H9 (cell line): ENCODE results near the gene TMEM229B. TPM values are rescaled to one million over a fixed set of nuclear protein-coding genes. Genes with fewer than 3 reads are reported as not detected.
A peak's percentile ranks its signal among the peaks of the same experiment; 100 is the strongest.

Source experiments
- DNase-seq: peaks from one replicate; pipeline ENCODE4 v3.0.0-alpha.2; 2017
- H2AFZ ChIP-seq: one replicate; pipeline ENCODE4 v1.6.1; 2013; ENCODE audit warnings: mild to moderate bottlenecking, low read length, control low read depth, moderate library complexity
- H2AK5ac ChIP-seq: 2 replicates; pipeline ENCODE4 v1.6.1; 2013; ENCODE audit warnings: low read length, control low read depth, mixed read lengths; ENCODE audit not compliant: insufficient read length
- H2BK120ac ChIP-seq: one replicate; pipeline ENCODE4 v1.6.1; 2013; ENCODE audit warnings: low read depth, mild to moderate bottlenecking, low read length, control low read depth, inconsistent platforms; ENCODE audit not compliant: poor library complexity, severe bottlenecking
- H2BK12ac ChIP-seq: 2 replicates; pipeline ENCODE4 v1.6.1; 2013; ENCODE audit warnings: low read length, control low read depth, mixed read lengths, low read depth; ENCODE audit not compliant: insufficient read length
- H2BK15ac ChIP-seq: 2 replicates; pipeline ENCODE4 v1.6.1; 2013; ENCODE audit warnings: low read depth, low read length, control low read depth
- H2BK20ac ChIP-seq: one replicate; pipeline ENCODE4 v1.6.1; 2013; ENCODE audit warnings: low read depth, mild to moderate bottlenecking, low read length, control low read depth, inconsistent platforms; ENCODE audit not compliant: poor library complexity, severe bottlenecking
- H2BK5ac ChIP-seq: 2 replicates; pipeline ENCODE4 v1.6.1; 2013; ENCODE audit warnings: low read length, control low read depth, mixed read lengths; ENCODE audit not compliant: insufficient read length
- H3K14ac ChIP-seq: 2 replicates; pipeline ENCODE4 v1.6.1; 2013; ENCODE audit warnings: low read length, control low read depth; ENCODE audit not compliant: insufficient read depth
- H3K18ac ChIP-seq: 2 replicates; pipeline ENCODE4 v1.6.1; 2013; ENCODE audit warnings: low read depth, mild to moderate bottlenecking, mixed read lengths, low read length, control low read depth; ENCODE audit not compliant: insufficient read length
- H3K23ac ChIP-seq: 2 replicates; pipeline ENCODE4 v1.6.1; 2013; ENCODE audit warnings: low read length, control low read depth, mixed read lengths, low read depth; ENCODE audit not compliant: insufficient read length
- H3K23me2 ChIP-seq: 2 replicates; pipeline ENCODE4 v1.6.1; 2013; ENCODE audit warnings: low read depth, mild to moderate bottlenecking, mixed read lengths, low read length, control low read depth; ENCODE audit not compliant: insufficient read length, poor library complexity, severe bottlenecking
- H3K27ac ChIP-seq: 2 replicates; pipeline ENCODE4 v1.5.1; 2013; ENCODE audit warnings: low read length, control low read depth, mixed read lengths, low read depth; ENCODE audit not compliant: insufficient read length
- H3K27me3 ChIP-seq: 2 replicates; pipeline ENCODE4 v1.6.1; 2013; ENCODE audit warnings: low read length, control low read depth, inconsistent platforms; ENCODE audit not compliant: insufficient read depth
- H3K4ac ChIP-seq: 2 replicates; pipeline ENCODE4 v1.6.1; 2013; ENCODE audit warnings: low read depth, mild to moderate bottlenecking, control low read depth, inconsistent platforms, low read length, moderate library complexity
- H3K4me1 ChIP-seq: 2 replicates; pipeline ENCODE4 v1.6.1; 2013; ENCODE audit warnings: low read length, control low read depth, inconsistent platforms; ENCODE audit not compliant: insufficient read depth
- H3K4me2 ChIP-seq: 2 replicates; pipeline ENCODE4 v1.6.1; 2013; ENCODE audit warnings: low read length, control low read depth, mixed read lengths; ENCODE audit not compliant: insufficient read length, insufficient read depth
- H3K56ac ChIP-seq: 2 replicates; pipeline ENCODE4 v1.6.1; 2013; ENCODE audit warnings: low read depth, mild to moderate bottlenecking, mixed read lengths, low read length, control low read depth; ENCODE audit not compliant: insufficient read length
- H3K79me1 ChIP-seq: 2 replicates; pipeline ENCODE4 v1.6.1; 2013; ENCODE audit warnings: low read depth, mild to moderate bottlenecking, moderate library complexity, low read length, control low read depth, inconsistent platforms; ENCODE audit not compliant: insufficient read depth, poor library complexity, severe bottlenecking
- H3K79me2 ChIP-seq: 2 replicates; pipeline ENCODE4 v1.6.1; 2013; ENCODE audit warnings: low read length, control low read depth, inconsistent platforms; ENCODE audit not compliant: insufficient read depth
- H3K9ac ChIP-seq: 2 replicates; pipeline ENCODE4 v1.6.1; 2013; ENCODE audit warnings: low read length, control low read depth, mixed read lengths; ENCODE audit not compliant: insufficient read length; ENCODE audit errors: extremely low read depth
- H3K9me3 ChIP-seq: one replicate; pipeline ENCODE4 v1.6.1; 2013; ENCODE audit warnings: low read depth, low read length, inconsistent platforms; ENCODE audit not compliant: control insufficient read depth
- H3T11ph ChIP-seq: one replicate; pipeline ENCODE4 v1.6.1; 2013; ENCODE audit warnings: mild to moderate bottlenecking, low read length, control low read depth, inconsistent platforms
- H4K20me1 ChIP-seq: one replicate; pipeline ENCODE4 v1.6.1; 2013; ENCODE audit not compliant: control insufficient read depth, insufficient read length, insufficient read depth
- H4K5ac ChIP-seq: 2 replicates; pipeline ENCODE4 v1.6.1; 2013; ENCODE audit warnings: low read depth, mild to moderate bottlenecking, mixed read lengths, low read length, control low read depth; ENCODE audit not compliant: insufficient read length
- H4K8ac ChIP-seq: replicated peaks from 2 replicates; pipeline ENCODE4 v1.6.1; 2013; ENCODE audit warnings: low read length, control low read depth, mixed read lengths, low read depth; ENCODE audit not compliant: insufficient read length
- H4K91ac ChIP-seq: 2 replicates; pipeline ENCODE4 v1.6.1; 2013; ENCODE audit warnings: low read depth, mild to moderate bottlenecking, moderate library complexity, mixed read lengths, low read length, control low read depth; ENCODE audit not compliant: insufficient read length
- H3K27ac Mint-ChIP-seq, 3 experiments: 2 replicates in 2 of 3; 3 replicates in 1 of 3; pipeline ENCODE4 v1.8.0; 2020 to 2021; ENCODE audit warnings: mixed read lengths in 3 of 3, mild to moderate bottlenecking in 1 of 3, moderate library complexity in 1 of 3
- H3K27me3 Mint-ChIP-seq: 2 replicates; pipeline ENCODE4 v1.8.0; 2021; ENCODE audit warnings: low read depth, mild to moderate bottlenecking, moderate library complexity, mixed read lengths
- H3K36me3 Mint-ChIP-seq, 3 experiments: 2 replicates in 2 of 3; 3 replicates in 1 of 3; pipeline ENCODE4 v1.8.0; 2020 to 2021; ENCODE audit warnings: low read depth in 3 of 3, mixed read lengths in 3 of 3; ENCODE audit not compliant: insufficient read depth in 1 of 3
- H3K4me1 Mint-ChIP-seq, 2 experiments: 2 replicates each; pipeline ENCODE4 v1.8.0; 2020; ENCODE audit warnings: mixed read lengths in 2 of 2
- H3K4me3 Mint-ChIP-seq, 2 experiments: 2 replicates in 1 of 2; 3 replicates in 1 of 2; pipeline ENCODE4 v1.8.0; 2020 to 2021; ENCODE audit warnings: mild to moderate bottlenecking in 2 of 2, mixed read lengths in 2 of 2, moderate library complexity in 1 of 2
- H3K9me3 Mint-ChIP-seq, 2 experiments: 2 replicates in 1 of 2; 3 replicates in 1 of 2; pipeline ENCODE4 v1.8.0; 2020; ENCODE audit warnings: mild to moderate bottlenecking in 2 of 2, mixed read lengths in 2 of 2, moderate library complexity in 1 of 2
- WGBS: extraction: QIAGEN DNeasy Blood & Tissue Kit; methylation state at CpG from one replicate; pipeline ENCODE4 v1.1.7; 2013; ENCODE audit warnings: missing lambda C conversion rate, low lambda C conversion rate, mixed read lengths; ENCODE audit not compliant: insufficient read length; ENCODE audit errors: extremely low coverage; 5-methylcytosine and 5-hydroxymethylcytosine counted together
- total RNA-seq: library from RNA; stranded (reverse); gene quantifications from 2 replicates; pipeline ENCODE4 v1.2.1, GENCODE V29; 2021
- TF ChIP-seq, protein P1 (sequence below): fragments of 200-600 bp; sonication (generic); conservative IDR thresholded peaks from 3 replicates; pipeline ENCODE4 v1.8.0; 2021; ENCODE audit warnings: antibody characterized with exemption, mild to moderate bottlenecking

Gene TMEM229B
- total RNA-seq, 1 experiment from 2014 or later = 0.24 TPM

DNA sequence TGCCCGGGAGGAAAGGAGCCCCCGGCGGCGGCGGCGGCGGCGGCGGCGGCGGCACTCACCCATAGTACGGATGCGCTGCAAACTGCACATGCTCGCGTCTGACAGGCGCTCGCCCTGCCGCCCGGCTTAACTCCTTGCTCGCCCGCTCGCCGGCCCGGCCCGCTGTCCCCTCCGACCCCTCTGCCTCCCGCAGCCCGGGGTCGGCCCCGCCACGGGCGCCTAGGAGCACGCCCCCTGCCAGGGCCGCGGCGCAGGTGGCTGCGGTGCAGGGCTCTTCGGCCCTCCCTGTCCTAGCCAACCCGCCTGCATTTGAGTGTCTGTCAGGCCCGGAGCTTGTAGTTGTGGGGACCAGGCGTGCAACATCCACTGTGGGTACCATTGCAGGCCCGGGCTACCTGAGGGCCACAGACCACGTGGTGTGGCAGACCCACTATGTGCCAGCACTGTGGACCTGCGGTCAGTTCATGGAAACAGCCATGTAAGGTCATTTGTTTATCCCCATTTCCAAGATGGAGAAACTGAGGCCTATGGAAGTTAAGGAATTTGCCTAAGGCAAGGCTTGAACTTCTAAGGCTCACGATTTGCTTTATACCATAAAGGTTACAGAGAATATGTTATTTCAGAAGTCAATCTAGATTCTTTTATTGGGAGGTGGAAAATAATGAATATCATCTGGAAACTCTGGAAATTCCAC lies 27.0 kb upstream of the TMEM229B start:
- no peaks in the 10 kb centered on the region for H3K79me1 ChIP-seq
- Mint-ChIP-seq H3K9me3 (no peaks in the 10 kb centered on the region), H3K27ac (no peak overlapping the region), H3K4me1 (peaks cover 0 to 5% of the 10 kb centered on the region in 2 experiments; a peak in 2 of 4 replicates), H3K36me3 (no peaks in the 10 kb centered on the region), H3K27me3 (peaks cover 86% of the 10 kb centered on the region), H3K4me3 (peak overlapping the region; percentile 68 to 72)
- no peak overlapping the region for H2BK15ac ChIP-seq
- H2AK5ac ChIP-seq = no peak overlapping the region
- no peak overlapping the region for H3K27ac ChIP-seq
- peak; percentile 53 for DNase-seq
- TF ChIP-seq, protein P1, sequence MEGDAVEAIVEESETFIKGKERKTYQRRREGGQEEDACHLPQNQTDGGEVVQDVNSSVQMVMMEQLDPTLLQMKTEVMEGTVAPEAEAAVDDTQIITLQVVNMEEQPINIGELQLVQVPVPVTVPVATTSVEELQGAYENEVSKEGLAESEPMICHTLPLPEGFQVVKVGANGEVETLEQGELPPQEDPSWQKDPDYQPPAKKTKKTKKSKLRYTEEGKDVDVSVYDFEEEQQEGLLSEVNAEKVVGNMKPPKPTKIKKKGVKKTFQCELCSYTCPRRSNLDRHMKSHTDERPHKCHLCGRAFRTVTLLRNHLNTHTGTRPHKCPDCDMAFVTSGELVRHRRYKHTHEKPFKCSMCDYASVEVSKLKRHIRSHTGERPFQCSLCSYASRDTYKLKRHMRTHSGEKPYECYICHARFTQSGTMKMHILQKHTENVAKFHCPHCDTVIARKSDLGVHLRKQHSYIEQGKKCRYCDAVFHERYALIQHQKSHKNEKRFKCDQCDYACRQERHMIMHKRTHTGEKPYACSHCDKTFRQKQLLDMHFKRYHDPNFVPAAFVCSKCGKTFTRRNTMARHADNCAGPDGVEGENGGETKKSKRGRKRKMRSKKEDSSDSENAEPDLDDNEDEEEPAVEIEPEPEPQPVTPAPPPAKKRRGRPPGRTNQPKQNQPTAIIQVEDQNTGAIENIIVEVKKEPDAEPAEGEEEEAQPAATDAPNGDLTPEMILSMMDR = no peak
- H2BK5ac ChIP-seq = no peak overlapping the region
- H3K18ac ChIP-seq = no peak overlapping the region
- no CpG with 5 or more reads among the region's 45 CpGs for WGBS
- H3K14ac ChIP-seq = no peak overlapping the region
- no peak overlapping the region for H2BK12ac ChIP-seq
- H3T11ph ChIP-seq = no peak overlapping the region
- H3K9ac ChIP-seq = no peak overlapping the region
- H3K4ac ChIP-seq = no peak overlapping the region
- no peak overlapping the region for H4K5ac ChIP-seq
- H2BK20ac ChIP-seq = no peak overlapping the region
- H4K20me1 ChIP-seq = no peaks in the 10 kb centered on the region
- peaks cover 5% of the 10 kb centered on the region for H3K23me2 ChIP-seq
- peak overlapping the region; percentile 69 for H3K4me2 ChIP-seq
- no peaks in the 10 kb centered on the region for H3K9me3 ChIP-seq
- no peaks in the 10 kb centered on the region; the same call in 1 of the 2 replicates for H3K4me1 ChIP-seq
- H2BK120ac ChIP-seq = no peak overlapping the region
- no peak overlapping the region for H3K56ac ChIP-seq
- no peaks in the 10 kb centered on the region for H3K79me2 ChIP-seq
- H4K8ac ChIP-seq = no peak overlapping the region
- H4K91ac ChIP-seq = no peak overlapping the region
- H2AFZ ChIP-seq = no peak overlapping the region
- H3K27me3 ChIP-seq = peaks cover 12% of the 10 kb centered on the region; the same call in 1 of the 2 replicates
- no peak overlapping the region for H3K23ac ChIP-seq
